SK-N-SH (cell line): Measurements from ENCODE around the gene BCAR1. TPM values are rescaled to one million over a fixed set of nuclear protein-coding genes. Genes with fewer than 3 reads are reported as not detected.

ENCODE experiments used
- CTCF ChIA-PET: fragments of 300-600, 350-600 bp; formaldehyde crosslinking; extraction: SDS; loops from one replicate; lab custom pipeline; 2021; lab: Yijun Ruan, JAX
- POLR2A ChIA-PET: fragments of 350-600 bp; sonication (Branson Sonifier 250); formaldehyde crosslinking; extraction: SDS; loops from one replicate; lab custom pipeline; 2020; ENCODE audit warnings: antibody characterized with exemption, inconsistent platforms; lab: Yijun Ruan, JAX
- DNase-seq: peaks from one replicate; pipeline ENCODE4 v3.0.0; 2012
- H2AFZ ChIP-seq: fragments of 200-600 bp; sonication (generic); 2 replicates; pipeline ENCODE4 v1.8.1; 2016; ENCODE audit warnings: antibody characterized with exemption, mild to moderate bottlenecking, low read depth
- H3F3A ChIP-seq: fragments of 200-600 bp; sonication (generic); replicated peaks from 2 replicates; pipeline ENCODE3; 2016; ENCODE audit warnings: antibody characterized with exemption, mild to moderate bottlenecking; ENCODE audit not compliant: insufficient read depth
- H3K27ac ChIP-seq, 2 experiments: fragments of 200-500 bp in 1 of 2; fragments of 200-600 bp in 1 of 2; sonication (Bioruptor generic) in 1 of 2; sonication (generic), shearing (Covaris generic) in 1 of 2; 2 replicates each; pipeline versions ENCODE4 v1.5.1 to v1.6.1; 2014 to 2016; ENCODE audit warnings: low read depth in 2 of 2, inconsistent platforms in 1 of 2, low read length in 1 of 2, mild to moderate bottlenecking in 1 of 2, mixed read lengths in 1 of 2
- H3K27me3 ChIP-seq: fragments of 200-600 bp; sonication (generic), shearing (Covaris generic); 2 replicates; pipeline ENCODE4 v1.6.1; 2016; ENCODE audit warnings: mixed run types; ENCODE audit not compliant: insufficient read depth
- H3K36me3 ChIP-seq, 2 experiments: fragments of 200-500 bp in 1 of 2; fragments of 200-600 bp in 1 of 2; sonication (Bioruptor generic) in 1 of 2; sonication (generic) in 1 of 2; replicated peaks in 1 of 2; 2 replicates each; pipeline versions ENCODE3 to v1.5.1; 2014 to 2016; ENCODE audit warnings: low read length in 1 of 2, mild to moderate bottlenecking in 1 of 2; ENCODE audit not compliant: insufficient read depth in 2 of 2, control insufficient read depth in 1 of 2
- H3K4me1 ChIP-seq, 2 experiments: fragments of 200-500 bp in 1 of 2; fragments of 200-600 bp in 1 of 2; sonication (Bioruptor generic) in 1 of 2; sonication (generic), shearing (Covaris generic) in 1 of 2; 2 replicates each; pipeline versions ENCODE4 v1.5.1 to v1.6.1; 2014 to 2016; ENCODE audit warnings: low read depth in 1 of 2, low read length in 1 of 2, mixed run types in 1 of 2; ENCODE audit not compliant: insufficient read depth in 2 of 2, control insufficient read depth in 1 of 2
- H3K4me2 ChIP-seq: fragments of 200-600 bp; sonication (generic), shearing (Covaris generic); 2 replicates; pipeline ENCODE4 v1.6.1; 2017; ENCODE audit warnings: mixed run types
- H3K4me3 ChIP-seq, 2 experiments: fragments of 200-500 bp in 1 of 2; fragments of 200-600 bp in 1 of 2; sonication (Bioruptor generic) in 1 of 2; sonication (generic), shearing (Covaris generic) in 1 of 2; 2 replicates each; pipeline versions ENCODE4 v1.5.1 to v1.8.1; 2014 to 2016; ENCODE audit warnings: low read depth in 2 of 2, inconsistent platforms in 1 of 2, low read length in 1 of 2, mild to moderate bottlenecking in 1 of 2, mixed read lengths in 1 of 2, moderate library complexity in 1 of 2
- H3K79me2 ChIP-seq: fragments of 200-600 bp; sonication (generic); 2 replicates; pipeline ENCODE4 v1.8.1; 2017; ENCODE audit warnings: mild to moderate bottlenecking; ENCODE audit not compliant: insufficient read depth
- H3K9ac ChIP-seq: fragments of 200-600 bp; sonication (generic); 2 replicates; pipeline ENCODE4 v1.6.1; 2017; ENCODE audit warnings: mixed run types
- H3K9me2 ChIP-seq: fragments of 200-600 bp; sonication (generic); 2 replicates; pipeline ENCODE4 v1.6.1; 2017; ENCODE audit warnings: mixed run types
- H3K9me3 ChIP-seq: fragments of 200-600 bp; sonication (generic); 2 replicates; pipeline ENCODE4 v1.6.1; 2017; ENCODE audit warnings: mixed run types, mild to moderate bottlenecking, moderate library complexity
- H4K20me1 ChIP-seq: fragments of 200-600 bp; sonication (generic); 2 replicates; pipeline ENCODE4 v1.6.1; 2017; ENCODE audit warnings: mild to moderate bottlenecking, mixed run types; ENCODE audit not compliant: insufficient read depth
- CHD2 ChIP-seq: fragments of 150-350 bp; IDR thresholded peaks from 2 replicates; pipeline ENCODE4 v1.6.1; 2018; ENCODE audit warnings: low read length; ENCODE audit not compliant: partially characterized antibody
- FOSL2 ChIP-seq: IDR thresholded peaks from 2 replicates; pipeline ENCODE4 v1.4.0; 2012; ENCODE audit warnings: low read depth, mild to moderate bottlenecking, moderate library complexity, borderline replicate concordance
- GABPA ChIP-seq: IDR thresholded peaks from 2 replicates; pipeline ENCODE4 v1.4.0; 2012; ENCODE audit warnings: low read depth, mild to moderate bottlenecking
- GATA2 ChIP-seq: sonication (generic); formaldehyde crosslinking; IDR thresholded peaks from 2 replicates; pipeline ENCODE4 v1.5.0; 2020; ENCODE audit warnings: mild to moderate bottlenecking, missing genetic modification reagents
- MEF2A ChIP-seq: IDR thresholded peaks from 2 replicates; pipeline ENCODE4 v1.4.0; 2012; ENCODE audit warnings: low read depth, borderline replicate concordance
- MXI1 ChIP-seq: IDR thresholded peaks from 2 replicates; pipeline ENCODE4 v1.6.1; 2012; ENCODE audit warnings: mild to moderate bottlenecking, low read depth, low read length, improper control_type of control experiment
- RCOR1 ChIP-seq: fragments of 150-350 bp; IDR thresholded peaks from 2 replicates; pipeline ENCODE4 v1.6.1; 2017; ENCODE audit warnings: antibody characterized with exemption, low read length
- TAF1 ChIP-seq: IDR thresholded peaks from 2 replicates; pipeline ENCODE4 v1.6.1; 2012; ENCODE audit warnings: low read depth, mild to moderate bottlenecking, low read length, moderate library complexity, borderline replicate concordance
- TCF12 ChIP-seq: IDR thresholded peaks from 2 replicates; pipeline ENCODE4 v1.4.0; 2012
- YY1 ChIP-seq: IDR thresholded peaks from 2 replicates; pipeline ENCODE4 v1.4.0; 2012; ENCODE audit warnings: low read depth, mild to moderate bottlenecking
- WGBS: methylation state at CpG from one replicate; pipeline ENCODE4 v1.1.6; 2017; ENCODE audit warnings: low lambda C conversion rate; 5-methylcytosine and 5-hydroxymethylcytosine counted together
- polyA plus RNA-seq, 3 experiments: library from polyadenylated mRNA; depleted of rRNA; stranded (reverse); fragments of >200 nt; gene quantifications; 2 replicates each; pipeline ENCODE4 v1.2.3, GENCODE V29; 2012
- TF ChIP-seq, protein P1 (sequence below): IDR thresholded peaks from 2 replicates; pipeline ENCODE4 v1.4.0; 2012; ENCODE audit warnings: low read depth, borderline replicate concordance
- TF ChIP-seq, protein P2 (sequence below): IDR thresholded peaks from 2 replicates; pipeline ENCODE4; 2012
- TF ChIP-seq, protein P3 (sequence below): fragments of 200-600 bp; sonication (generic); IDR thresholded peaks from 2 replicates; pipeline ENCODE4 v1.6.1; 2017; ENCODE audit warnings: antibody characterized with exemption, mild to moderate bottlenecking, moderate library complexity

Gene BCAR1, protein sequence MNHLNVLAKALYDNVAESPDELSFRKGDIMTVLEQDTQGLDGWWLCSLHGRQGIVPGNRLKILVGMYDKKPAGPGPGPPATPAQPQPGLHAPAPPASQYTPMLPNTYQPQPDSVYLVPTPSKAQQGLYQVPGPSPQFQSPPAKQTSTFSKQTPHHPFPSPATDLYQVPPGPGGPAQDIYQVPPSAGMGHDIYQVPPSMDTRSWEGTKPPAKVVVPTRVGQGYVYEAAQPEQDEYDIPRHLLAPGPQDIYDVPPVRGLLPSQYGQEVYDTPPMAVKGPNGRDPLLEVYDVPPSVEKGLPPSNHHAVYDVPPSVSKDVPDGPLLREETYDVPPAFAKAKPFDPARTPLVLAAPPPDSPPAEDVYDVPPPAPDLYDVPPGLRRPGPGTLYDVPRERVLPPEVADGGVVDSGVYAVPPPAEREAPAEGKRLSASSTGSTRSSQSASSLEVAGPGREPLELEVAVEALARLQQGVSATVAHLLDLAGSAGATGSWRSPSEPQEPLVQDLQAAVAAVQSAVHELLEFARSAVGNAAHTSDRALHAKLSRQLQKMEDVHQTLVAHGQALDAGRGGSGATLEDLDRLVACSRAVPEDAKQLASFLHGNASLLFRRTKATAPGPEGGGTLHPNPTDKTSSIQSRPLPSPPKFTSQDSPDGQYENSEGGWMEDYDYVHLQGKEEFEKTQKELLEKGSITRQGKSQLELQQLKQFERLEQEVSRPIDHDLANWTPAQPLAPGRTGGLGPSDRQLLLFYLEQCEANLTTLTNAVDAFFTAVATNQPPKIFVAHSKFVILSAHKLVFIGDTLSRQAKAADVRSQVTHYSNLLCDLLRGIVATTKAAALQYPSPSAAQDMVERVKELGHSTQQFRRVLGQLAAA
- 29.2 and 45.1 TPM in 2 replicates for polyA plus RNA-seq (2012; rRNA removed)
- polyA plus RNA-seq (2012; cell fraction: cytosol; rRNA removed), result 18.4 and 30.6 TPM in 2 replicates
- 120 and 189 TPM in 2 replicates for polyA plus RNA-seq (2012; cell fraction: nucleus; rRNA removed)

DNA sequence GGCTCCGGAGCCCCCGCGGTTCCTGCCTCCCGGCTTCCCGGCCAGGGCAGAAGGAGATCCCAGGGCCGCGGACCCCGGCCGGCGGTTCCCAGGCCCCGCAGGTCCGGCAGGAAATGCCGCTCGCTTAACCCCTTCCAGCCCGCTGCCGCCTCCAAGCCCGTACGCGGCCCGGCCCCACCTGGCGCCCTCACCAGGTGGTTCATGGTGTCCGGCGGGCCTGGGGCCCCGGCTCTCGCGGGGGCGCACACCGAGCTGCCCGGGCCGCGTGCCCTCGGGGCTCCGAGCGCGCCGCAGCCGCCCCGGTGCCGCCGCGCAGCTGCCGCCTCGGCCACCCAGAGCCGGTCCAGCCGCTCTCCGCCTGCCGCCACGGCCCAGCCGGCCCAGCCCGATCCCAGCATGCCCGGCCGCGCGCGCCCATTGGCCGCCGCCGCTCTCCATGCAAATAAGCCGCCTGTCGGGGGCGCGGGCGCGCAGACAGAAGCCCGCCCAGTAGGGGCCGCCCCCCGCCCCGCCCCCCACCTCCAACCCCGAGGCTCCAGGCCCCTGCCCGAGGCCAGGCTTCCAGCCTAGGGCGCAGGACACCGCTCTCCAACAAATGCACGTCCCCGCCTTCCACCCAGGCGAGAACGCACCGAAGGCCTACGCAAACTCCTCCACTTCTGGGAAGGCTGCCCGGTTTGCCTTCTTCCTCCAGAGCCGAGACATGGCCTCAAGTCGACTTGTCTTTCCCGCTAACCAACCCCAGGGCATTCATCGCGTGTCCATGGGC, at the start of gene BCAR1:
BCAR1 (minus strand) TSS at position 345 of the 769 bp plus-strand sequence; CDS start at position 203, 142 bp downstream.
- ChIA-PET POLR2A (interaction anchor here (1.1 kb wide), 1 partner anchor 13 kb away, joined by 3 read pairs; no protein-coding TSS in a partner anchor), CTCF (interaction anchor here (0.9 to 3.1 kb wide), 11 partner anchors 11 to 141 kb away, joined by 3 to 25 read pairs (median 5); no protein-coding TSS in a partner anchor)
- peak within 1 kb of the TSS; percentile 77 to 88 for H3K4me3 ChIP-seq
- no peaks in the 10 kb centered on the region for H3K27me3 ChIP-seq
- peaks cover 34% of the 10 kb centered on the region for H3F3A ChIP-seq
- peak within 1 kb of the TSS; percentile 81 for H3K4me2 ChIP-seq
- H3K27ac ChIP-seq, result peak within 1 kb of the TSS; percentile 86 to 98
- peak within 1 kb of the TSS; percentile 98 for H3K9ac ChIP-seq
- H3K9me2 ChIP-seq, result no peaks in the 10 kb centered on the region
- H3K9me3 ChIP-seq, result no peaks in the 10 kb centered on the region
- peaks cover 92% of the 10 kb centered on the region for H4K20me1 ChIP-seq
- H2AFZ ChIP-seq, result no peak within 1 kb of the TSS
- TF ChIP-seq RCOR1 (0 out of 2 replicates have a peak, but pooled peaks have one; percentile 15), TCF12 (no peak), GATA2 (CRISPR knock-in tag) (no peak), TAF1 (0 out of 2 replicates have a peak, but pooled peaks have one; percentile 10), MXI1 (no peak), YY1 (no peak), FOSL2 (no peak)
- peaks cover 0 to 3% of the 10 kb centered on the region in 2 experiments for H3K36me3 ChIP-seq
- 29% methylated on average over 6 of the region's 84 CpGs for WGBS
- peaks cover 96% of the 10 kb centered on the region for H3K79me2 ChIP-seq
- peaks cover 73 to 74% of the 10 kb centered on the region in 2 experiments; a peak in 3 of 4 replicates for H3K4me1 ChIP-seq
- DNase-seq, result peak; percentile 97

DNA sequence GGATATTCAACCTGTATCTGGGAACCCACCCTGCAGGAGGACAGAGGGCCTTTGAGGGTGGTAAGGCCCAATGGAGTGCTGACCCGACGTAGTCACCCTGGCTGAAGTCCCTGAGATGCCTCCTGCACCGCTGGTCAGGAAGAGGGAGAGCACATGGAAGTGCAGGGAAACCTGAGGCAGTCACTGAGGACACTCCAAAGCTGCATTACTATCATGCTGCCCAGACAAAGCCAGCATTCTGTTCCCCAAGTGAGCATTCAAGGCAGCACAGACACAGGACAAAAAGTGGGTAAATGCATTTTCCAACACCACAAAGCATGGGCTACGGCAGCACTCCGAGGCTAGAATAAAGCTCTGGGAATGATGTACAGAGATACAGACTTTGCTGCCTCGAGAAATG, 46.8 kb upstream of the BCAR1 start:
- DNase-seq, result no peak
- H3F3A ChIP-seq, result no peaks in the 10 kb centered on the region
- no peak overlapping the region for H3K9ac ChIP-seq
- H2AFZ ChIP-seq, result no peak overlapping the region
- no peaks in the 10 kb centered on the region for H3K27me3 ChIP-seq
- H3K4me3 ChIP-seq, result no peak overlapping the region
- no peaks in the 10 kb centered on the region for H3K9me3 ChIP-seq
- H3K4me1 ChIP-seq, result peaks cover 25 to 40% of the 10 kb centered on the region in 2 experiments; a peak in 3 of 4 replicates
- TF ChIP-seq TCF12 (no peak), MXI1 (no peak), CHD2 (no peak), MEF2A (no peak), GABPA (no peak), TAF1 (no peak)
- TF ChIP-seq, protein P1, sequence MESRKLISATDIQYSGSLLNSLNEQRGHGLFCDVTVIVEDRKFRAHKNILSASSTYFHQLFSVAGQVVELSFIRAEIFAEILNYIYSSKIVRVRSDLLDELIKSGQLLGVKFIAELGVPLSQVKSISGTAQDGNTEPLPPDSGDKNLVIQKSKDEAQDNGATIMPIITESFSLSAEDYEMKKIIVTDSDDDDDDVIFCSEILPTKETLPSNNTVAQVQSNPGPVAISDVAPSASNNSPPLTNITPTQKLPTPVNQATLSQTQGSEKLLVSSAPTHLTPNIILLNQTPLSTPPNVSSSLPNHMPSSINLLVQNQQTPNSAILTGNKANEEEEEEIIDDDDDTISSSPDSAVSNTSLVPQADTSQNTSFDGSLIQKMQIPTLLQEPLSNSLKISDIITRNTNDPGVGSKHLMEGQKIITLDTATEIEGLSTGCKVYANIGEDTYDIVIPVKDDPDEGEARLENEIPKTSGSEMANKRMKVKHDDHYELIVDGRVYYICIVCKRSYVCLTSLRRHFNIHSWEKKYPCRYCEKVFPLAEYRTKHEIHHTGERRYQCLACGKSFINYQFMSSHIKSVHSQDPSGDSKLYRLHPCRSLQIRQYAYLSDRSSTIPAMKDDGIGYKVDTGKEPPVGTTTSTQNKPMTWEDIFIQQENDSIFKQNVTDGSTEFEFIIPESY, result no peak
- TF ChIP-seq, protein P2, sequence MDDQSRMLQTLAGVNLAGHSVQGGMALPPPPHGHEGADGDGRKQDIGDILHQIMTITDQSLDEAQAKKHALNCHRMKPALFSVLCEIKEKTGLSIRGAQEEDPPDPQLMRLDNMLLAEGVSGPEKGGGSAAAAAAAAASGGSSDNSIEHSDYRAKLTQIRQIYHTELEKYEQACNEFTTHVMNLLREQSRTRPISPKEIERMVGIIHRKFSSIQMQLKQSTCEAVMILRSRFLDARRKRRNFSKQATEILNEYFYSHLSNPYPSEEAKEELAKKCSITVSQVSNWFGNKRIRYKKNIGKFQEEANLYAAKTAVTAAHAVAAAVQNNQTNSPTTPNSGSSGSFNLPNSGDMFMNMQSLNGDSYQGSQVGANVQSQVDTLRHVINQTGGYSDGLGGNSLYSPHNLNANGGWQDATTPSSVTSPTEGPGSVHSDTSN, result no peak
- TF ChIP-seq, protein P3, sequence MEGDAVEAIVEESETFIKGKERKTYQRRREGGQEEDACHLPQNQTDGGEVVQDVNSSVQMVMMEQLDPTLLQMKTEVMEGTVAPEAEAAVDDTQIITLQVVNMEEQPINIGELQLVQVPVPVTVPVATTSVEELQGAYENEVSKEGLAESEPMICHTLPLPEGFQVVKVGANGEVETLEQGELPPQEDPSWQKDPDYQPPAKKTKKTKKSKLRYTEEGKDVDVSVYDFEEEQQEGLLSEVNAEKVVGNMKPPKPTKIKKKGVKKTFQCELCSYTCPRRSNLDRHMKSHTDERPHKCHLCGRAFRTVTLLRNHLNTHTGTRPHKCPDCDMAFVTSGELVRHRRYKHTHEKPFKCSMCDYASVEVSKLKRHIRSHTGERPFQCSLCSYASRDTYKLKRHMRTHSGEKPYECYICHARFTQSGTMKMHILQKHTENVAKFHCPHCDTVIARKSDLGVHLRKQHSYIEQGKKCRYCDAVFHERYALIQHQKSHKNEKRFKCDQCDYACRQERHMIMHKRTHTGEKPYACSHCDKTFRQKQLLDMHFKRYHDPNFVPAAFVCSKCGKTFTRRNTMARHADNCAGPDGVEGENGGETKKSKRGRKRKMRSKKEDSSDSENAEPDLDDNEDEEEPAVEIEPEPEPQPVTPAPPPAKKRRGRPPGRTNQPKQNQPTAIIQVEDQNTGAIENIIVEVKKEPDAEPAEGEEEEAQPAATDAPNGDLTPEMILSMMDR, result no peak
- H3K9me2 ChIP-seq, result no peaks in the 10 kb centered on the region
- WGBS, result 93% methylated on average over 6 of the region's 6 CpGs
- peaks cover 18 to 27% of the 10 kb centered on the region in 2 experiments for H3K36me3 ChIP-seq
- CTCF ChIA-PET, result interaction anchor here (0.8 kb wide), 1 partner anchor 16 kb away, joined by 3 read pairs; no protein-coding TSS in a partner anchor
- H4K20me1 ChIP-seq, result no peaks in the 10 kb centered on the region
- H3K79me2 ChIP-seq, result no peaks in the 10 kb centered on the region
- no peak overlapping the region for H3K27ac ChIP-seq
- no peak overlapping the region for H3K4me2 ChIP-seq
- POLR2A ChIA-PET, result no interaction called here
